Breast epithelium (tissue), 4 donors: ENCODE measurements around the gene SLC6A3. TPM values are rescaled to one million over a fixed set of nuclear protein-coding genes. Genes with fewer than 3 reads are reported as not detected.
"Not testable (repeated sequence)": the region's sequence is repeated elsewhere in the genome, so short reads cannot be mapped to it uniquely, and the experiment has no call there.

ENCODE experiments used
- DNase-seq, 2 donors: peaks; one replicate each; pipeline ENCODE4 v3.0.0-alpha.2; 2019; ENCODE audit warnings: low spot score in 2 of 2
- H3K27ac ChIP-seq, 2 donors: fragments of 200-600 bp; sonication (generic) in 1 of 2; one replicate each; pipeline ENCODE4 v1.5.1; 2016 to 2019; ENCODE audit warnings: mild to moderate bottlenecking in 1 of 2
- H3K27me3 ChIP-seq, 2 donors: fragments of 200-600 bp; sonication (generic) in 1 of 2; one replicate each; pipeline versions ENCODE4 v1.5.1 to v1.6.0; 2017 to 2019; ENCODE audit warnings: control low read depth in 1 of 2, mild to moderate bottlenecking in 1 of 2
- H3K36me3 ChIP-seq: fragments of 200-600 bp; one replicate; pipeline ENCODE4 v1.5.1; 2019
- H3K4me1 ChIP-seq, 2 donors: fragments of 200-600 bp; sonication (generic); one replicate each; pipeline ENCODE4 v1.5.1; 2016 to 2019; ENCODE audit warnings: control low read depth in 1 of 2
- H3K4me3 ChIP-seq, 3 donors: fragments of 200-600 bp; sonication (generic); 1 replicate in 2 of 3; 2 replicates in 1 of 3; pipeline ENCODE4 v1.5.1; 2016 to 2019; ENCODE audit warnings: mild to moderate bottlenecking in 3 of 3, moderate library complexity in 2 of 3
- H3K9me3 ChIP-seq, 2 donors: fragments of 200-600 bp; sonication (generic) in 1 of 2; one replicate each; pipeline ENCODE4 v1.5.1; 2016 to 2019; ENCODE audit warnings: control low read depth in 1 of 2
- POLR2A ChIP-seq: fragments of 450-650 bp; IDR thresholded peaks from one replicate; pipeline ENCODE4 v1.6.1; 2016; ENCODE audit warnings: antibody characterized with exemption, mild to moderate bottlenecking, moderate library complexity
- POLR2AphosphoS5 ChIP-seq, 3 donors: sonication (generic); formaldehyde crosslinking; IDR thresholded peaks; one replicate each; pipeline ENCODE4 v1.6.1; 2017; ENCODE audit warnings: antibody characterized with exemption in 3 of 3
- intact Hi-C: fragments of 100-400 bp; cut with DNase I; formaldehyde crosslinking; loops from one replicate; pipeline ENCODE4 v1.15.1; 2023; ENCODE audit warnings: low total_unique reads
- total RNA-seq, 3 donors: library from RNA; depleted of rRNA; stranded (reverse); fragments of >200 nt; gene quantifications; one replicate each; pipeline ENCODE4 v1.1.0, GENCODE V29; 2016
- TF ChIP-seq, protein P1 (sequence below), 3 donors: fragments of 450-650 bp; IDR thresholded peaks; one replicate each; pipeline ENCODE4 v1.5.1; 2016 to 2017; ENCODE audit warnings: antibody characterized with exemption in 3 of 3, mild to moderate bottlenecking in 3 of 3, moderate library complexity in 3 of 3

Gene SLC6A3
- total RNA-seq, 3 donors from 2014 or later = under 0.01 to 0.32 (median 0.15) TPM

DNA sequence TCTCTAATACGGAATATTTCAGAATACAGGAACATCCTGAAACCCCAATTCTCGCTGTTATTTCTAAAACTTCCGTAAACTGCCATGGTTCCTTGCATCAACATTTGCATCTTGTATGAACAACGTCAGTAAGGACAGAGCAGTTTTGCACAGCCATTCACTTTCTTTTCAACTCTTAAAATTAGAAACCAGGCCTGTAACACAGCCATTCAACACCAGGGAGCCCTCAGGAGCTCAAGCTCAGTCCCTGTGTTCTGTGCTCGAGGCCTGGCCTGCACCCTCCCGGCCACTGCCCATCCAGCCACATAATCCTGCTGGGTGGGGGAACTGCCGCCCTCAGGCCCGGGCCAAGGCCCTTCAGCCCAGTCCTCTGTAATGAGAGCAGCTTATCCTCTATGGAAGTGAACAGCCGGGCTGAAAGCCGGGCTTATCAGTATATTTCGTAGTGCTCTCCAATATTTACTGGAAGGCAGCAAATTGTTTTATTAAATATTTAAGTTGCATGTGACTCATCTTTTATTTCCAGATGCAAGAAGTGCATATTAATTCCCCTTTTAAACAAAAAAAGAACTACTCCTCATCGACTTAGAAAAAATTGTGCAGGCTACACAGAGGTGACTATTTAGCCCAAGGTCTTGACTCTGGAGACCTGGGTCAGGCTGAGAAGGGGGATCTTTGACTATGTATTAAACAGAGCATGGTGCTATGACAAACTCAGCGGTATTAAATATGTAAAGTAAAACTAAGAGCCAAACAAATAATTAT, 33.2 kb upstream of the SLC6A3 start:
- intact Hi-C loops = no loop called here
- Histone ChIP-seq H3K9me3 (no peaks in the 10 kb centered on the region), H3K36me3 (no peaks in the 10 kb centered on the region), H3K27ac (no peak overlapping the region), H3K4me1 (no peaks in the 10 kb centered on the region), H3K27me3 (no peaks in the 10 kb centered on the region), H3K4me3 (no peak overlapping the region)
- DNase-seq = no peak
- TF ChIP-seq POLR2A (no peak), POLR2AphosphoS5 (IDR thresholded peaks at IDR 0.05) (no peak)
- TF ChIP-seq, protein P1, sequence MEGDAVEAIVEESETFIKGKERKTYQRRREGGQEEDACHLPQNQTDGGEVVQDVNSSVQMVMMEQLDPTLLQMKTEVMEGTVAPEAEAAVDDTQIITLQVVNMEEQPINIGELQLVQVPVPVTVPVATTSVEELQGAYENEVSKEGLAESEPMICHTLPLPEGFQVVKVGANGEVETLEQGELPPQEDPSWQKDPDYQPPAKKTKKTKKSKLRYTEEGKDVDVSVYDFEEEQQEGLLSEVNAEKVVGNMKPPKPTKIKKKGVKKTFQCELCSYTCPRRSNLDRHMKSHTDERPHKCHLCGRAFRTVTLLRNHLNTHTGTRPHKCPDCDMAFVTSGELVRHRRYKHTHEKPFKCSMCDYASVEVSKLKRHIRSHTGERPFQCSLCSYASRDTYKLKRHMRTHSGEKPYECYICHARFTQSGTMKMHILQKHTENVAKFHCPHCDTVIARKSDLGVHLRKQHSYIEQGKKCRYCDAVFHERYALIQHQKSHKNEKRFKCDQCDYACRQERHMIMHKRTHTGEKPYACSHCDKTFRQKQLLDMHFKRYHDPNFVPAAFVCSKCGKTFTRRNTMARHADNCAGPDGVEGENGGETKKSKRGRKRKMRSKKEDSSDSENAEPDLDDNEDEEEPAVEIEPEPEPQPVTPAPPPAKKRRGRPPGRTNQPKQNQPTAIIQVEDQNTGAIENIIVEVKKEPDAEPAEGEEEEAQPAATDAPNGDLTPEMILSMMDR (IDR thresholded peaks at IDR 0.05) = no peak

DNA sequence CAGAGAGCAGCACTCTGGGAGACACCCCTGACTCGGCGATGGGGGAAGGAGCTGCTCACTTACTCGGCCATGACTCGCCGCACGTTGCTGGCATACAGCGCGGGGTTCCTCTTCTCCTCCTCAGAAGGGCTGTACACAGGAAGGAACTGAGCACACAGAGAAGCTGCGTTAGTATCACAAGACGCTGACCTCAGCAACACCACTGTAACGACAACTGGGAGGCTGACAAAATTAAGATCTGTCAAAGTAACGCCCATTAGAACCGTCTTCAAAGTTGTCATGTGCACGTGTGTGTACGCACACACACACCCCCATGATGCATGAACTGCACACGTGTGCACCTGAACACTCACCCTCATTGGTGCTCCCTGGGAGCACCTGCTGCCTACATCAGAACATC, 32.1 kb upstream of the SLC6A3 start:
- H3K9me3 ChIP-seq = no peaks in the 10 kb centered on the region
- peak overlapping the region in 1 of 2 donors; percentile 25 for H3K27ac ChIP-seq
- H3K4me3 ChIP-seq = no peak overlapping the region
- DNase-seq = peak in 1 of 2 donors; percentile 31
- intact Hi-C loops = no loop called here
- H3K4me1 ChIP-seq = no peaks in the 10 kb centered on the region
- H3K27me3 ChIP-seq = no peaks in the 10 kb centered on the region
- TF ChIP-seq POLR2AphosphoS5 (IDR thresholded peaks at IDR 0.05) (no peak), POLR2A (no peak)
- TF ChIP-seq, protein P1 (IDR thresholded peaks at IDR 0.05) = no peak
- no peaks in the 10 kb centered on the region for H3K36me3 ChIP-seq

DNA sequence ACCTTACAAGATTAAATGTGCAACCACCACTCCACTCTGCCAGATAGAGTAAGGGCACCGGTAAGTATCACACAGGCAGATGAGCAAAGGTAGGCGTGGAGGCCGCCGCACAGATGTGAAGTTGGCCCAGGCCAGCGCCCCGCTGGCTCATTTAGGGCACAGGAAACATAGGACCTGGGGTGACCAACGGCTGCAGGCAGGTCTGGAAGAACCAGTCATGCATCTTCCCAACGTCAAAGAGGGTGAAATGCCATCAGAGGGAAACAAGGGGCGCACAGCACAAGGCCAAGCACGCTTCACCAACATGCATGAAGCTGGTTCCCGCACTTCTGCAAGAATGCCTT, 31.7 kb upstream of the SLC6A3 start:
- Histone ChIP-seq H3K27ac (peak overlapping the region in 1 of 2 donors; percentile 25), H3K9me3 (no peaks in the 10 kb centered on the region), H3K27me3 (no peaks in the 10 kb centered on the region), H3K36me3 (no peaks in the 10 kb centered on the region), H3K4me3 (no peak overlapping the region), H3K4me1 (no peaks in the 10 kb centered on the region)
- TF ChIP-seq POLR2A = no peak
- TF ChIP-seq, protein P1 (IDR thresholded peaks at IDR 0.05) = no peak
- TF ChIP-seq POLR2AphosphoS5 (IDR thresholded peaks at IDR 0.05) = no peak
- peak in 1 of 2 donors; percentile 20 for DNase-seq
- intact Hi-C loops = no loop called here

DNA sequence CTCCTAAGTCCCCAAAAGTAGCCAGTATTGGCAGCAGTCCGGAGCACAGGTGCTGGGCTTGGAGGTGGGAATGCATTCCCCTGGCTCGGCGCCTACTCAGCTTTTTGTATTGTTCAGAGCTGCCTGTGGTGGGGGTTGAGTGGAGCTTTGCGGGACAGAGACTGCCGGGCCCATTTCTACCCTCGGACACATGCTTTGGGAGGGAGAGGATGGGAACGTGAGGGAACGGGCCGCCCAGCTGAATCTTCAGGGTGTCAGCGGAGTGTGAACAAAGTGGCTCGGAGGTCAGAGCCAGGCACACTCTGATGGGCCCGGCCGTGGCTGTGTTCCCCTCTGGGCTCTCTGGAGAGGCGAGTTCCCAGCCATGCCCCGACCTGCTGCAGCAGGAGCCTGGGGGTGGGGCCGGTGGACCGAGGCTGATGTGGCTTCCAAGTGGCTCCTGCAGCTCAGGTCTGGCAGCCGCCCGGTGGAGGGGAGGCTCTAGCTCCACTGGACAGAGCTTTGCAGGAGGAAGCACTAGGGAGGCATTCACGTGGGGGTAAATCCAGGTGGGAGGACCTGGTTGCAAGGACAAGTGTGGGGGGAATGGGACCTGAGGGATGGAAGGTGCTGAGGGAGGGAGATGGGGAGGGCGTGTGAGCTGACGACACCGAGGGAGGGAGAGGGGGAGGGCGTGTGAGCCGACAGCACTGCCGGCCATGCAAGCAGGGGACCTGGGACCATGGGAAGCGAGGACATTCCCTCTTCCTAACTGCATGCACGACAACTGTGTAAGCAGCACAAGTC, 31.1 kb upstream of the SLC6A3 start:
- Histone ChIP-seq H3K36me3 (no peaks in the 10 kb centered on the region), H3K27ac (peak overlapping the region in 1 of 2 donors; percentile 25), H3K4me1 (no peaks in the 10 kb centered on the region), H3K9me3 (no peaks in the 10 kb centered on the region), H3K4me3 (no peak overlapping the region), H3K27me3 (no peaks in the 10 kb centered on the region)
- peak in 1 of 2 donors; percentile 49 for DNase-seq
- no peak for TF ChIP-seq POLR2AphosphoS5 (IDR thresholded peaks at IDR 0.05)
- TF ChIP-seq, protein P1 (IDR thresholded peaks at IDR 0.05) = no peak
- no peak for TF ChIP-seq POLR2A
- intact Hi-C loops = no loop called here

DNA sequence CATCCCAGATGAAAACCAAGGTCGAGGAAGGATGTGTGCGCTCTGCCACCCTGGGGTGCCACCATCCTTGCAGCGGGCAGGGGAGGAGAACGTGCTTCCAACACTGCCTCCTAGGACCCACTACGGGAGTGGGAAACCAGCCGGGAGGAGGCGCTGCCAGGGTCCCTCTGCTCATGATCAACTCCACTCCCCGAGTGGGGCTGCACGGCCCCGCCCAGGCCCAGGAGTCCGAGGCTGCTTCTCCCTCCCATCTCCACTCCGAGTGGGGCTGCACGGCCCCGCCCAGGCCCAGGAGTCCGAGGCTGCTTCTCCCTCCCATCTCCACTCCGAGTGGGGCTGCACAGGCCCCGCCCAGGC, 30.3 kb upstream of the SLC6A3 start:
- H3K36me3 ChIP-seq, H3K27ac ChIP-seq, H3K9me3 ChIP-seq, intact Hi-C loops, DNase-seq, H3K4me3 ChIP-seq, H3K4me1 ChIP-seq, H3K27me3 ChIP-seq: not testable (repeated sequence)
